Esophagus squamous epithelium (tissue), 5 donors: ENCODE results near the gene GRK5. TPM values are rescaled to one million over a fixed set of nuclear protein-coding genes. Genes with fewer than 3 reads are reported as not detected.
"Not testable (repeated sequence)": the region's sequence is repeated elsewhere in the genome, so short reads cannot be mapped to it uniquely, and the experiment has no call there.

Source experiments
- DNase-seq: peaks from one replicate; lab custom pipeline; 2025; lab: John Stamatoyannopoulos, UW
- H3K27ac ChIP-seq, 4 donors: fragments of 200-600 bp; sonication (generic); one replicate each; pipeline ENCODE4 v1.5.1; 2016 to 2019; ENCODE audit warnings: mild to moderate bottlenecking in 1 of 4
- H3K27me3 ChIP-seq, 4 donors: fragments of 200-600 bp; sonication (generic); 1 replicate in 3 of 4; 2 replicates in 1 of 4; pipeline versions ENCODE4 v1.5.1 to v1.6.0; 2017 to 2021; ENCODE audit warnings: antibody characterized with exemption in 1 of 4
- H3K36me3 ChIP-seq, 3 donors: fragments of 200-600 bp; sonication (generic); one replicate each; pipeline ENCODE4 v1.5.1; 2016 to 2019
- H3K4me1 ChIP-seq, 3 donors: fragments of 200-600 bp; sonication (generic); one replicate each; pipeline ENCODE4 v1.5.1; 2017 to 2019
- H3K4me3 ChIP-seq, 4 donors: fragments of 200-600 bp; sonication (generic); 1 replicate in 3 of 4; 2 replicates in 1 of 4; pipeline ENCODE4 v1.5.1; 2016 to 2019; ENCODE audit warnings: mild to moderate bottlenecking in 2 of 4, moderate library complexity in 1 of 4
- H3K9me3 ChIP-seq, 3 donors: fragments of 200-600 bp; sonication (generic); one replicate each; pipeline ENCODE4 v1.5.1; 2016 to 2019
- CTCF ChIP-seq, 6 experiments: fragments of 450-650 bp in 4 of 6; fragments of 200-600 bp in 2 of 6; sonication (generic) in 2 of 6; IDR thresholded peaks; one replicate each; pipeline ENCODE4 v1.5.1; 2016 to 2019; ENCODE audit warnings: antibody characterized with exemption in 6 of 6, mild to moderate bottlenecking in 4 of 6, moderate library complexity in 4 of 6
- POLR2A ChIP-seq, 4 donors: fragments of 450-650 bp; IDR thresholded peaks; one replicate each; pipeline ENCODE4 v1.6.1; 2017; ENCODE audit warnings: antibody characterized with exemption in 4 of 4, mild to moderate bottlenecking in 4 of 4, moderate library complexity in 3 of 4
- WGBS, 2 donors: methylation state at CpG; one replicate each; pipeline ENCODE4 v1.1.5; 2018; 5-methylcytosine and 5-hydroxymethylcytosine counted together
- intact Hi-C: fragments of 100-400 bp; cut with DNase I; formaldehyde crosslinking; loops from one replicate; pipeline ENCODE4 v1.15.0; 2022
- total RNA-seq, 4 donors: library from RNA; depleted of rRNA; stranded (reverse); fragments of >200 nt; gene quantifications; one replicate each; pipeline ENCODE4 v1.1.0, GENCODE V29; 2016
- donor health status: DM: yes; HTN: yes; CAD: no.

Gene GRK5
- total RNA-seq, 4 donors from 2014 or later, result 2.4 to 18.9 (median 6.3) TPM

- TF ChIP-seq POLR2A (IDR thresholded peaks at IDR 0.05) (no peak), CTCF (IDR thresholded peaks at IDR 0.05) (no peak)
- H3K4me3 ChIP-seq, result no peak overlapping the region
- peak overlapping the region in 3 of 4 donors; percentile 46 to 68 (median 50) for H3K27ac ChIP-seq
- no peaks in the 10 kb centered on the region for H3K36me3 ChIP-seq
- intact Hi-C loops, result no loop called here
- no peaks in the 10 kb centered on the region for H3K9me3 ChIP-seq
- H3K4me1 ChIP-seq, result peaks cover 5 to 61% (median 50%) of the 10 kb centered on the region in 3 donors
- no peaks in the 10 kb centered on the region for H3K27me3 ChIP-seq
- DNase-seq, result no peak
- WGBS, 2 donors, result 57 to 59% methylated on average over 3 of the region's 3 CpGs
Measured at GRCh38 chr10:119233821-119234220, 26.4 kb downstream of the GRK5 start.

GRCh38 chr10:119235356-119235755, 28.0 kb downstream of the GRK5 start:
- H3K4me3 ChIP-seq, result no peak overlapping the region
- H3K27me3 ChIP-seq, result no peaks in the 10 kb centered on the region
- no peak for DNase-seq
- H3K4me1 ChIP-seq, result peaks cover 5 to 61% (median 50%) of the 10 kb centered on the region in 3 donors
- intact Hi-C loops, result no loop called here
- no peaks in the 10 kb centered on the region for H3K9me3 ChIP-seq
- TF ChIP-seq POLR2A (IDR thresholded peaks at IDR 0.05) (no peak), CTCF (IDR thresholded peaks at IDR 0.05) (no peak)
- WGBS, 2 donors, result 0 to 17% methylated on average over 3 of the region's 3 CpGs
- H3K27ac ChIP-seq, result peak overlapping the region in 3 of 4 donors; percentile 46 to 65 (median 50)
- H3K36me3 ChIP-seq, result no peaks in the 10 kb centered on the region

- WGBS, 2 donors, result 63 to 67% methylated on average over 8 of the region's 8 CpGs
- intact Hi-C loops, result no loop called here
- H3K27ac ChIP-seq, result peak overlapping the region; percentile 17 to 73 (median 58)
- TF ChIP-seq POLR2A (IDR thresholded peaks at IDR 0.05) (no peak), CTCF (IDR thresholded peaks at IDR 0.05) (no peak)
- H3K36me3 ChIP-seq, result no peaks in the 10 kb centered on the region
- no peaks in the 10 kb centered on the region for H3K9me3 ChIP-seq
- no peak overlapping the region for H3K4me3 ChIP-seq
- peaks cover 5 to 54% (median 44%) of the 10 kb centered on the region in 3 donors for H3K4me1 ChIP-seq
- H3K27me3 ChIP-seq, result no peaks in the 10 kb centered on the region
- DNase-seq, result no peak
Measured at GRCh38 chr10:119237722-119238436, 30.5 kb downstream of the GRK5 start.

GRCh38 chr10:119238577-119238976, 31.2 kb downstream of the GRK5 start:
- Histone ChIP-seq H3K27ac (peak overlapping the region in 3 of 4 donors; percentile 50 to 73 (median 65)), H3K27me3 (no peaks in the 10 kb centered on the region), H3K4me1 (peaks cover 3 to 52% (median 40%) of the 10 kb centered on the region in 3 donors), H3K4me3 (no peak overlapping the region), H3K36me3 (no peaks in the 10 kb centered on the region), H3K9me3 (no peaks in the 10 kb centered on the region)
- TF ChIP-seq CTCF (IDR thresholded peaks at IDR 0.05), result no peak
- TF ChIP-seq POLR2A (IDR thresholded peaks at IDR 0.05), result no peak
- no peak for DNase-seq
- intact Hi-C loops, result no loop called here
- 82 to 85% methylated on average over 8 of the region's 8 CpGs for WGBS, 2 donors

GRCh38 chr10:119239015-119239414, 31.6 kb downstream of the GRK5 start:
- Histone ChIP-seq H3K4me1 (peaks cover 0 to 52% (median 38%) of the 10 kb centered on the region in 3 donors), H3K27ac (peak overlapping the region in 2 of 4 donors; percentile 50 to 65)
- intact Hi-C loops, H3K4me3 ChIP-seq, H3K9me3 ChIP-seq, H3K36me3 ChIP-seq, DNase-seq, H3K27me3 ChIP-seq: not testable (repeated sequence)
- WGBS, 2 donors, result 78 to 93% methylated on average over 6 of the region's 6 CpGs

- WGBS, 2 donors, result 87 to 92% methylated on average over 4 of the region's 4 CpGs
- H3K4me3 ChIP-seq, H3K27me3 ChIP-seq, H3K9me3 ChIP-seq, H3K36me3 ChIP-seq, DNase-seq, intact Hi-C loops: not testable (repeated sequence)
- H3K4me1 ChIP-seq, result peaks cover 0 to 46% (median 35%) of the 10 kb centered on the region in 3 donors
- H3K27ac ChIP-seq, result peak overlapping the region in 1 of 4 donors; percentile 6
Measured at GRCh38 chr10:119239630-119240029, 32.3 kb downstream of the GRK5 start.
